K562 (cell line): ENCODE measurements around the gene ZDHHC11. TPM values are rescaled to one million over a fixed set of nuclear protein-coding genes. Genes with fewer than 3 reads are reported as not detected.
A peak's percentile ranks its signal among the peaks of the same experiment; 100 is the strongest.

Experiments
- CTBP1 ChIP-seq: fragments of 450-650 bp; IDR thresholded peaks from 2 replicates; pipeline ENCODE4 v1.6.1; 2016; ENCODE audit warnings: borderline replicate concordance
- GATA2 ChIP-seq: sonication (generic); formaldehyde crosslinking; IDR thresholded peaks from 2 replicates; pipeline ENCODE4 v1.4.0; 2020; ENCODE audit warnings: mild to moderate bottlenecking, missing genetic modification reagents
- JUNB ChIP-seq: fragments of 450-650 bp; formaldehyde crosslinking; conservative IDR thresholded peaks from 2 replicates; pipeline ENCODE4 v1.4.0; 2020; ENCODE audit warnings: mild to moderate bottlenecking
- MED1 ChIP-seq: sonication (generic); formaldehyde crosslinking; IDR thresholded peaks from 2 replicates; pipeline ENCODE4 v1.8.1; 2023; ENCODE audit warnings: missing genetic modification reagents, borderline replicate concordance
- PHB ChIP-seq: fragments of 250-450 bp; sonication (Bioruptor Pico); IDR thresholded peaks from 2 replicates; pipeline ENCODE4 v1.5.0; 2021
- SIX5 ChIP-seq, 2 experiments: IDR thresholded peaks; 2 replicates each; pipeline ENCODE4 v1.6.1; 2011; ENCODE audit warnings: low read length in 2 of 2, borderline replicate concordance in 1 of 2, low read depth in 1 of 2, mild to moderate bottlenecking in 1 of 2, moderate library complexity in 1 of 2; ENCODE audit not compliant: insufficient read depth in 1 of 2
- polyA plus RNA-seq, 8 experiments: library from polyadenylated mRNA; depleted of rRNA in 4 of 8; stranded (reverse) in 5 of 8; unstranded in 3 of 8; fragments of >200 nt; fragmentation: Nextera tagmentation in 2 of 8; fragmentation: Illumina TruSeq in 1 of 8; extraction: Ambion mirVana in 2 of 8; extraction: Trizol in 1 of 8; gene quantifications; 2 replicates each; pipeline versions ENCODE4 v1.2.1 to v1.2.3, GENCODE V29; 2011 to 2014; ENCODE audit warnings: inconsistent platforms in 1 of 8, missing spikeins in 1 of 8
- total RNA-seq, 7 experiments: library from RNA; depleted of rRNA in 6 of 7; stranded (reverse); fragments of >200 nt in 6 of 7; fragmentation: Illumina TruSeq in 2 of 7; extraction: Trizol in 2 of 7; gene quantifications; 2 replicates each; pipeline versions ENCODE4 v1.2.1 to v1.2.3, GENCODE V29; 2011 to 2021; ENCODE audit warnings: low replicate concordance in 1 of 7
- TF ChIP-seq, protein P1 (sequence below), 2 experiments: fragments of 450-650 bp in 1 of 2; sonication (generic) in 1 of 2; formaldehyde crosslinking in 1 of 2; IDR thresholded peaks; 2 replicates each; pipeline versions ENCODE4 v1.7.1 to v1.9.0; 2016 to 2022; ENCODE audit warnings: inconsistent platforms in 1 of 2, mild to moderate bottlenecking in 1 of 2, missing genetic modification reagents in 1 of 2
- TF ChIP-seq, protein P2 (sequence below): sonication (generic); formaldehyde crosslinking; IDR thresholded peaks from 2 replicates; pipeline ENCODE4 v1.9.0; 2022; ENCODE audit warnings: mild to moderate bottlenecking, missing genetic modification reagents
- TF ChIP-seq, protein P3 (sequence below): fragments of 250-450 bp; sonication (Bioruptor Pico); IDR thresholded peaks from 2 replicates; pipeline ENCODE4 v1.4.0; 2020; ENCODE audit warnings: mild to moderate bottlenecking, moderate library complexity
- TF ChIP-seq, protein P4 (sequence below): sonication (generic); formaldehyde crosslinking; IDR thresholded peaks from 2 replicates; pipeline ENCODE4 v1.8.0; 2022; ENCODE audit warnings: mild to moderate bottlenecking, missing genetic modification reagents, borderline replicate concordance

Gene ZDHHC11
- total and polyA plus RNA-seq, 9 of the 15 experiments (the other 6 are each of a cell fraction or from before 2014, with no cell fraction given) = 0.07 to 2.3 (median 0.52) TPM

DNA sequence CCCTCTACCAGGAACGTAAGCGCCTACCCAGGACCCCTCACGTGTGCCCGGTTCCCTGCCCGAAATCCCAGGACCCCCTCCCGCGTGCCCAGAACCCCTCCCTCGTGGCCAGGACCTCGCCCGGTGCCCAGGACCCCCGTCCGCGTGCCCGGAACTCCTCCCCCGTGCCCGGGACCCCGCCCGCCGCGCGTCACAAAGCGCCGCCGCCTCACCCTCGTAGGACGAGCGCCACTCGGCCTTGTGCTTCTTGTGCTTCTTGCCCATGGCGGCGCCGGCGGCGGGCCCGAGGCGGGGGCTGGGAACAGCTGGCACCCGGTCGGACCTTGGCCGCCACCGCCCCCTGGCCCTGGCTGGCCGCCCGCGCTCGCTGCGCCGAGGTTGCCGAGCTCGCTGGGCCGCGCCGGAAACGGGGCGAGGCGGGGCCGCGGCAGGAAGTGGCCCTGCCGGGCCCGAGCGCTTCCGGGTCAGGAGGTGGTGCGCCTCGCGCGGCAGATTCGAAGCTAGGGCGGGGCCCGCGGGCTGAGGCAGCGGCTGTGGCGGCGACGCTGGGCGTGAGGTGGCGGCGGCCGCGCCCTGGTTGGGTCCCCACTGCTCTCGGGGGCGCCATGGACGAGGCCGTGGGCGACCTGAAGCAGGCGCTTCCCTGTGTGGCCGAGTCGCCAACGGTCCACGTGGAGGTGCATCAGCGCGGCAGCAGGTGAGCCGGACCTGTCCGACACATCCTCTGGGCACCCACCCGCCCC is 41.8 kb upstream of the ZDHHC11 start, which contains the start of the genes BRD9 and TRIP13 (continued):
- TF ChIP-seq, protein P1, sequence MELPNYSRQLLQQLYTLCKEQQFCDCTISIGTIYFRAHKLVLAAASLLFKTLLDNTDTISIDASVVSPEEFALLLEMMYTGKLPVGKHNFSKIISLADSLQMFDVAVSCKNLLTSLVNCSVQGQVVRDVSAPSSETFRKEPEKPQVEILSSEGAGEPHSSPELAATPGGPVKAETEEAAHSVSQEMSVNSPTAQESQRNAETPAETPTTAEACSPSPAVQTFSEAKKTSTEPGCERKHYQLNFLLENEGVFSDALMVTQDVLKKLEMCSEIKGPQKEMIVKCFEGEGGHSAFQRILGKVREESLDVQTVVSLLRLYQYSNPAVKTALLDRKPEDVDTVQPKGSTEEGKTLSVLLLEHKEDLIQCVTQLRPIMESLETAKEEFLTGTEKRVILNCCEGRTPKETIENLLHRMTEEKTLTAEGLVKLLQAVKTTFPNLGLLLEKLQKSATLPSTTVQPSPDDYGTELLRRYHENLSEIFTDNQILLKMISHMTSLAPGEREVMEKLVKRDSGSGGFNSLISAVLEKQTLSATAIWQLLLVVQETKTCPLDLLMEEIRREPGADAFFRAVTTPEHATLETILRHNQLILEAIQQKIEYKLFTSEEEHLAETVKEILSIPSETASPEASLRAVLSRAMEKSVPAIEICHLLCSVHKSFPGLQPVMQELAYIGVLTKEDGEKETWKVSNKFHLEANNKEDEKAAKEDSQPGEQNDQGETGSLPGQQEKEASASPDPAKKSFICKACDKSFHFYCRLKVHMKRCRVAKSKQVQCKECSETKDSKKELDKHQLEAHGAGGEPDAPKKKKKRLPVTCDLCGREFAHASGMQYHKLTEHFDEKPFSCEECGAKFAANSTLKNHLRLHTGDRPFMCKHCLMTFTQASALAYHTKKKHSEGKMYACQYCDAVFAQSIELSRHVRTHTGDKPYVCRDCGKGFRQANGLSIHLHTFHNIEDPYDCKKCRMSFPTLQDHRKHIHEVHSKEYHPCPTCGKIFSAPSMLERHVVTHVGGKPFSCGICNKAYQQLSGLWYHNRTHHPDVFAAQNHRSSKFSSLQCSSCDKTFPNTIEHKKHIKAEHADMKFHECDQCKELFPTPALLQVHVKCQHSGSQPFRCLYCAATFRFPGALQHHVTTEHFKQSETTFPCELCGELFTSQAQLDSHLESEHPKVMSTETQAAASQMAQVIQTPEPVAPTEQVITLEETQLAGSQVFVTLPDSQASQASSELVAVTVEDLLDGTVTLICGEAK (IDR thresholded peaks at IDR 0.05) = peak; percentile 95
- TF ChIP-seq, protein P1 (CRISPR knock-in tag; IDR thresholded peaks at IDR 0.05) = no peak
- TF ChIP-seq, protein P2, sequence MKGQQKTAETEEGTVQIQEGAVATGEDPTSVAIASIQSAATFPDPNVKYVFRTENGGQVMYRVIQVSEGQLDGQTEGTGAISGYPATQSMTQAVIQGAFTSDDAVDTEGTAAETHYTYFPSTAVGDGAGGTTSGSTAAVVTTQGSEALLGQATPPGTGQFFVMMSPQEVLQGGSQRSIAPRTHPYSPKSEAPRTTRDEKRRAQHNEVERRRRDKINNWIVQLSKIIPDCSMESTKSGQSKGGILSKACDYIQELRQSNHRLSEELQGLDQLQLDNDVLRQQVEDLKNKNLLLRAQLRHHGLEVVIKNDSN (CRISPR knock-in tag) = 0 out of 2 replicates have a peak, but pooled peaks have one; percentile 26
- TF ChIP-seq JUNB (CRISPR knock-in tag) = no peak
- peak; percentile 87 for TF ChIP-seq CTBP1
- 0 out of 2 replicates have a peak, but pooled peaks have one; percentile 68 for TF ChIP-seq PHB (CRISPR knock-in tag)
- peak; percentile 21 to 42; a peak in 2 of 4 replicates for TF ChIP-seq SIX5 (IDR thresholded peaks at IDR 0.05; ENCODE audit: borderline replicate concordance in 1 of 2, insufficient read depth in 1 of 2, low read depth in 1 of 2, low read length in 2 of 2)
- TF ChIP-seq, protein P3, sequence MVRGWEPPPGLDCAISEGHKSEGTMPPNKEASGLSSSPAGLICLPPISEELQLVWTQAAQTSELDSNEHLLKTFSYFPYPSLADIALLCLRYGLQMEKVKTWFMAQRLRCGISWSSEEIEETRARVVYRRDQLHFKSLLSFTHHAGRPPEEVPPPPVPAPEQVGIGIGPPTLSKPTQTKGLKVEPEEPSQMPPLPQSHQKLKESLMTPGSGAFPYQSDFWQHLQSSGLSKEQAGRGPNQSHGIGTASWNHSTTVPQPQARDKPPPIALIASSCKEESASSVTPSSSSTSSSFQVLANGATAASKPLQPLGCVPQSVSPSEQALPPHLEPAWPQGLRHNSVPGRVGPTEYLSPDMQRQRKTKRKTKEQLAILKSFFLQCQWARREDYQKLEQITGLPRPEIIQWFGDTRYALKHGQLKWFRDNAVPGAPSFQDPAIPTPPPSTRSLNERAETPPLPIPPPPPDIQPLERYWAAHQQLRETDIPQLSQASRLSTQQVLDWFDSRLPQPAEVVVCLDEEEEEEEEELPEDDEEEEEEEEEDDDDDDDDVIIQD (CRISPR knock-in tag) = 0 out of 2 replicates have a peak, but pooled peaks have one; percentile 12
- TF ChIP-seq, protein P4, sequence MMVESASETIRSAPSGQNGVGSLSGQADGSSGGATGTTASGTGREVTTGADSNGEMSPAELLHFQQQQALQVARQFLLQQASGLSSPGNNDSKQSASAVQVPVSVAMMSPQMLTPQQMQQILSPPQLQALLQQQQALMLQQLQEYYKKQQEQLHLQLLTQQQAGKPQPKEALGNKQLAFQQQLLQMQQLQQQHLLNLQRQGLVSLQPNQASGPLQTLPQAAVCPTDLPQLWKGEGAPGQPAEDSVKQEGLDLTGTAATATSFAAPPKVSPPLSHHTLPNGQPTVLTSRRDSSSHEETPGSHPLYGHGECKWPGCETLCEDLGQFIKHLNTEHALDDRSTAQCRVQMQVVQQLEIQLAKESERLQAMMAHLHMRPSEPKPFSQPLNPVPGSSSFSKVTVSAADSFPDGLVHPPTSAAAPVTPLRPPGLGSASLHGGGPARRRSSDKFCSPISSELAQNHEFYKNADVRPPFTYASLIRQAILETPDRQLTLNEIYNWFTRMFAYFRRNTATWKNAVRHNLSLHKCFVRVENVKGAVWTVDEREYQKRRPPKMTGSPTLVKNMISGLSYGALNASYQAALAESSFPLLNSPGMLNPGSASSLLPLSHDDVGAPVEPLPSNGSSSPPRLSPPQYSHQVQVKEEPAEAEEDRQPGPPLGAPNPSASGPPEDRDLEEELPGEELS (CRISPR knock-in tag) = no peak
- TF ChIP-seq GATA2 (CRISPR knock-in tag) = no peak
- TF ChIP-seq MED1 (CRISPR knock-in tag) = no peak
